Neuronal stem cell (in vitro differentiated cells): ENCODE measurements around the gene U2SURP.

Experiments
- DNase-seq: peaks from one replicate; pipeline ENCODE4 v3.0.0-alpha.2; 2013; ENCODE audit warnings: low spot score
- H2AFZ ChIP-seq: one replicate; pipeline ENCODE4 v1.6.1; 2013; ENCODE audit warnings: mild to moderate bottlenecking, low read length, inconsistent platforms
- H2AK5ac ChIP-seq: 2 replicates; pipeline ENCODE4 v1.6.1; 2013; ENCODE audit warnings: low read depth, mild to moderate bottlenecking, inconsistent platforms, low read length, moderate library complexity, mixed read lengths
- H2BK120ac ChIP-seq: 2 replicates; pipeline ENCODE4 v1.6.1; 2013; ENCODE audit warnings: low read depth, mild to moderate bottlenecking, inconsistent platforms, low read length, moderate library complexity, mixed read lengths
- H2BK12ac ChIP-seq: one replicate; pipeline ENCODE4 v1.6.1; 2013; ENCODE audit warnings: low read length, inconsistent platforms
- H2BK15ac ChIP-seq: 2 replicates; pipeline ENCODE4 v1.6.1; 2013; ENCODE audit warnings: mild to moderate bottlenecking, low read length, inconsistent platforms, mixed read lengths
- H2BK5ac ChIP-seq: one replicate; pipeline ENCODE4 v1.6.1; 2013; ENCODE audit warnings: inconsistent platforms, mild to moderate bottlenecking, low read length, moderate library complexity
- H3K14ac ChIP-seq: one replicate; pipeline ENCODE4 v1.6.1; 2013; ENCODE audit warnings: low read length, inconsistent platforms
- H3K18ac ChIP-seq: 2 replicates; pipeline ENCODE4 v1.6.1; 2013; ENCODE audit warnings: low read length, inconsistent platforms
- H3K23ac ChIP-seq: 2 replicates; pipeline ENCODE4 v1.6.1; 2013; ENCODE audit warnings: low read depth, mild to moderate bottlenecking, mixed read lengths, low read length, inconsistent platforms; ENCODE audit not compliant: poor library complexity
- H3K27ac ChIP-seq: replicated peaks from 3 replicates; pipeline ENCODE4 v1.5.1; 2013; ENCODE audit warnings: low read length, inconsistent platforms
- H3K27me3 ChIP-seq, 3 experiments: 2 replicates each; pipeline ENCODE4 v1.6.1; 2013; ENCODE audit warnings: low read length in 3 of 3, mild to moderate bottlenecking in 2 of 3, inconsistent platforms in 1 of 3, low read depth in 1 of 3, mixed read lengths in 1 of 3, moderate library complexity in 1 of 3; ENCODE audit not compliant: control insufficient read depth in 3 of 3, insufficient read depth in 3 of 3
- H3K36me3 ChIP-seq, 2 donors: replicated peaks in 1 of 2; 2 replicates each; pipeline ENCODE4 v1.6.1; 2013; ENCODE audit warnings: low read length in 2 of 2; ENCODE audit not compliant: control insufficient read depth in 2 of 2, insufficient read depth in 2 of 2
- H3K4ac ChIP-seq: 2 replicates; pipeline ENCODE4 v1.6.1; 2013; ENCODE audit warnings: inconsistent platforms, mild to moderate bottlenecking, low read length, moderate library complexity
- H3K4me1 ChIP-seq, 2 donors: 1 replicate in 1 of 2; 2 replicates in 1 of 2; pipeline ENCODE4 v1.6.1; 2013; ENCODE audit warnings: low read length in 2 of 2, low read depth in 1 of 2; ENCODE audit not compliant: control insufficient read depth in 2 of 2, insufficient read depth in 1 of 2
- H3K4me2 ChIP-seq: one replicate; pipeline ENCODE4 v1.6.1; 2013; ENCODE audit warnings: mild to moderate bottlenecking, low read length, inconsistent platforms; ENCODE audit not compliant: insufficient read depth, poor library complexity, severe bottlenecking
- H3K4me3 ChIP-seq, 2 donors: 2 replicates each; pipeline ENCODE4 v1.5.1; 2013; ENCODE audit warnings: low read length in 2 of 2, mild to moderate bottlenecking in 2 of 2, inconsistent platforms in 1 of 2, moderate library complexity in 1 of 2
- H3K79me1 ChIP-seq: one replicate; pipeline ENCODE4 v1.6.1; 2013; ENCODE audit warnings: low read depth, mild to moderate bottlenecking, inconsistent platforms, low read length, moderate library complexity
- H3K9ac ChIP-seq: one replicate; pipeline ENCODE4 v1.6.1; 2013; ENCODE audit warnings: mild to moderate bottlenecking, low read depth, low read length, inconsistent platforms; ENCODE audit not compliant: poor library complexity
- H3K9me3 ChIP-seq, 2 donors: replicated peaks in 1 of 2; 2 replicates each; pipeline versions ENCODE3 to v1.6.1; 2013; ENCODE audit warnings: low read length in 2 of 2, mild to moderate bottlenecking in 2 of 2, inconsistent platforms in 1 of 2, low read depth in 1 of 2, mixed read lengths in 1 of 2, moderate library complexity in 1 of 2; ENCODE audit not compliant: control insufficient read depth in 2 of 2, insufficient read depth in 1 of 2
- H4K8ac ChIP-seq: one replicate; pipeline ENCODE4 v1.6.1; 2013; ENCODE audit warnings: low read depth, mild to moderate bottlenecking, inconsistent platforms, low read length, moderate library complexity
- H4K91ac ChIP-seq: one replicate; pipeline ENCODE4 v1.6.1; 2013; ENCODE audit warnings: low read length, low read depth, mild to moderate bottlenecking, inconsistent platforms; ENCODE audit not compliant: poor library complexity
- WGBS, 2 donors: extraction: QIAGEN DNeasy Blood & Tissue Kit; methylation state at CpG; one replicate each; pipeline ENCODE4 v1.1.7; 2013; ENCODE audit warnings: missing lambda C conversion rate in 2 of 2, mixed read lengths in 1 of 2; ENCODE audit not compliant: insufficient read length in 2 of 2, insufficient replicate concordance in 1 of 2; ENCODE audit errors: extremely low coverage in 2 of 2; 5-methylcytosine and 5-hydroxymethylcytosine counted together

Gene U2SURP

GRCh38 chr3:143067201-143067600, 65.8 kb downstream of the U2SURP start:
- no peak overlapping the region for H2AK5ac ChIP-seq
- H3K4me3 ChIP-seq: no peak overlapping the region
- no peak overlapping the region for H3K23ac ChIP-seq
- H2AFZ ChIP-seq: no peak overlapping the region
- no peak overlapping the region for H2BK5ac ChIP-seq
- H3K4ac ChIP-seq: no peak overlapping the region
- peaks cover 0 to 9% of the 10 kb centered on the region in 2 donors for H3K36me3 ChIP-seq
- H4K8ac ChIP-seq: no peak overlapping the region
- H3K9me3 ChIP-seq: no peaks in the 10 kb centered on the region
- no peak overlapping the region for H3K18ac ChIP-seq
- H3K9ac ChIP-seq: no peak overlapping the region
- H4K91ac ChIP-seq: no peak overlapping the region
- no peaks in the 10 kb centered on the region for H3K79me1 ChIP-seq
- H3K4me2 ChIP-seq: no peak overlapping the region
- H2BK12ac ChIP-seq: no peak overlapping the region
- no peak overlapping the region for H3K14ac ChIP-seq
- no peak overlapping the region for H2BK120ac ChIP-seq
- no peak for DNase-seq
- no peaks in the 10 kb centered on the region for H3K27me3 ChIP-seq
- H2BK15ac ChIP-seq: no peak overlapping the region
- H3K27ac ChIP-seq: no peak overlapping the region
- peaks cover 0 to 9% of the 10 kb centered on the region in 2 donors for H3K4me1 ChIP-seq
- no CpG with 5 or more reads among the region's 3 CpGs for WGBS, 2 donors

DNA sequence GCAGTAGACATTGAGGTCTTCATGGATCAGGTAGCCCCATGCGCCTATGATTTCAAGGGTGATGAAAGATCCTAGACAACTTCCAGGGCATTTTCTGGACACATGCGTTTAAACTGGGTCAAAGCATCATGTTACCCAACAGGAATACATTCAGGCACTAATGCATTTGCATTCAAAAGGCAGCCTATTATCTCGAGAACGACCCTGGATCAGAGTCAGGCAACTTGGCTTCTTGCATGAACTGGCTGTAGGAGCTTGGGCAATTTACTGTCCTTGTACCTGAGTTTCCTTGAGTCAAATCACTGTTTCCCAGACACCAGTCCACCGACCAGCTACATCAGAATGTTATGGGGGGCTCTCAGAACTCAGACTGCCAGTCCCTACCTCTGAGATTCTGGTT, 66.7 kb downstream of the U2SURP start:
- peaks cover 0 to 9% of the 10 kb centered on the region in 2 donors for H3K4me1 ChIP-seq
- no CpG with 5 or more reads among the region's 5 CpGs for WGBS, 2 donors
- no peaks in the 10 kb centered on the region for H3K27me3 ChIP-seq
- H3K4me3 ChIP-seq: no peak overlapping the region
- no peaks in the 10 kb centered on the region for H3K79me1 ChIP-seq
- no peak overlapping the region for H3K9ac ChIP-seq
- no peaks in the 10 kb centered on the region for H3K9me3 ChIP-seq
- no peak overlapping the region for H2BK15ac ChIP-seq
- H3K27ac ChIP-seq: no peak overlapping the region
- H2BK120ac ChIP-seq: no peak overlapping the region
- no peak overlapping the region for H3K18ac ChIP-seq
- no peak overlapping the region for H3K14ac ChIP-seq
- no peak overlapping the region for H4K91ac ChIP-seq
- H3K4me2 ChIP-seq: no peak overlapping the region
- no peak for DNase-seq
- no peak overlapping the region for H3K4ac ChIP-seq
- no peak overlapping the region for H2AK5ac ChIP-seq
- no peak overlapping the region for H2BK5ac ChIP-seq
- H2BK12ac ChIP-seq: no peak overlapping the region
- H3K36me3 ChIP-seq: peaks cover 0 to 2% of the 10 kb centered on the region in 2 donors
- H4K8ac ChIP-seq: no peak overlapping the region
- no peak overlapping the region for H2AFZ ChIP-seq
- H3K23ac ChIP-seq: no peak overlapping the region

GRCh38 chr3:143070977-143071551, 69.7 kb downstream of the U2SURP start:
- Histone ChIP-seq H3K36me3 (no peaks in the 10 kb centered on the region), H4K91ac (no peak overlapping the region), H3K4me1 (peaks cover 0 to 9% of the 10 kb centered on the region in 2 donors), H3K4me3 (no peak overlapping the region), H3K9me3 (no peaks in the 10 kb centered on the region), H2BK120ac (no peak overlapping the region), H3K4me2 (no peak overlapping the region), H2BK5ac (no peak overlapping the region), H3K79me1 (no peaks in the 10 kb centered on the region), H2AFZ (peak overlapping the region; percentile 68), H2AK5ac (no peak overlapping the region), H4K8ac (no peak overlapping the region), H2BK12ac (no peak overlapping the region), H3K23ac (no peak overlapping the region), H3K4ac (no peak overlapping the region), H3K18ac (no peak overlapping the region), H3K27me3 (no peaks in the 10 kb centered on the region), H3K14ac (no peak overlapping the region), H3K27ac (no peak overlapping the region), H3K9ac (no peak overlapping the region), H2BK15ac (no peak overlapping the region)
- WGBS, 2 donors: no CpG with 5 or more reads among the region's 3 CpGs
- no peak for DNase-seq

- Histone ChIP-seq H3K36me3 (no peaks in the 10 kb centered on the region), H3K4me3 (no peak overlapping the region), H3K27me3 (no peaks in the 10 kb centered on the region), H4K91ac (no peak overlapping the region), H2BK120ac (no peak overlapping the region), H2AFZ (no peak overlapping the region), H3K4ac (no peak overlapping the region), H2BK15ac (no peak overlapping the region), H2AK5ac (no peak overlapping the region), H3K9ac (no peak overlapping the region), H2BK5ac (no peak overlapping the region), H4K8ac (no peak overlapping the region), H3K14ac (no peak overlapping the region), H2BK12ac (no peak overlapping the region), H3K23ac (no peak overlapping the region), H3K4me1 (peaks cover 0 to 9% of the 10 kb centered on the region in 2 donors), H3K79me1 (no peaks in the 10 kb centered on the region), H3K27ac (no peak overlapping the region), H3K9me3 (no peaks in the 10 kb centered on the region), H3K18ac (no peak overlapping the region), H3K4me2 (no peak overlapping the region)
- no peak for DNase-seq
- no CpG with 5 or more reads among the region's 6 CpGs for WGBS, 2 donors
These were observed 70.4 kb downstream of the U2SURP start for GRCh38 chr3:143071776-143072175.
